LoVo (cell line): ENCODE results near the gene DNAJC5G.
"Not testable (repeated sequence)": the region's sequence is repeated elsewhere in the genome, so short reads cannot be mapped to it uniquely, and the experiment has no call there.

Experiments
- DNase-seq: peaks from one replicate; pipeline ENCODE4 v3.0.0-alpha.2; 2016; ENCODE audit warnings: low spot score

The DNAJC5G gene

DNA sequence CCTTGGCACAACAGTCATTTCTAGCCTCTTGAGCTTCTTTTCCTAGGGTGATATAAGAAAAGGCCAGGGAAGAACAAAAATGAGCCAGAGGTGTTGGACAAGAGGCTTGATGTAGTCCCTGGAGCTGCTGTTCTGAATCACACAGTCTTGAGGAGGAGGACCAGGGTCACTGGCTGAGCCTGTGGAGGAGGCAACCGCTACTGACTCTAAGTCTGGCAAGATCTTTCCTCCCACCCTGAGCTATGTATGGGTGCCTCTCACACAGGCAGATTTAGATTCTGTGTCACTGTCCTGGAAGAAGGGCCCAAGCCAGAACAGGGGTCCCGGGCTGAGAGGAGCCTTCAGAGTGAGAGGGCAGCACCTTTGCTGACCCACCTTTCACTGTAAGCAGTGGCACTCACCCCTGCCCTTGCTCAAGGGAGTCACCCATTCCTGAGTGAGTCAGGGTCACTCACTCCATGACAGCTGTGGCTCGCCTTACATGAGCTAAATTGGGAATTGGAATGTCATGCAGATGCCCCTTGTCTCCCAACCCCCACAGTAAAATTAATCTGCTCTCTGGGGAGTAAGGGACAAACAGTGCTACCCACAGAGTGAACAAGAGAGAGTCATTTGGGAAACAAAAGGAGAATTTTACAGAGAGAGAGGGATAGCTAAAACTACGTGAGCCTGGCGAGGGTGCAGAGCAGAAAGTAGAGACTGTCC is 6.8 kb downstream of the DNAJC5G start, which contains the start of gene TRIM54:
TRIM54 (plus strand) TSS at position 575 of the 705 bp plus-strand sequence. CDS start 303 bp downstream, outside the sequence.
- DNase-seq = no peak

DNA sequence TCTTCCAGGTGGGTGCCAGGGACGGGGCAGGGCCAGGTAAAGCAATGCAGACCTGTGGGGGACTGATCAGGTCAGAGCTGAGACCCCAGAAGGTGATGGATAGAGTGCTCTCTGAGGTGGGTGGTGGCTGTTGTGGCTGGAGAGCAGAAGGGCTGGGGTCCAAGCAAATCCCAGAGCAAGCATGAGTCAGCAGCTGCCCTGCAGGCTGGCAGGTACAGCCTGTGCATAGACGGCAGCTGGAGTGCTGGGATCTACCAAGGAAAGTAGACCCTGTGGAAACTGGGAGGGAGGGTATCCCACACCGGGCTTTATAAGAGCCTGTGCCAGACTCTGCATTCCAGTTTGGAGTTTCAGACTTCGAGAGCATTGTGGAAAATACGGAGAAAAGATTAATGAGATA is 7.7 kb downstream of the DNAJC5G start:
- no peak for DNase-seq

DNA sequence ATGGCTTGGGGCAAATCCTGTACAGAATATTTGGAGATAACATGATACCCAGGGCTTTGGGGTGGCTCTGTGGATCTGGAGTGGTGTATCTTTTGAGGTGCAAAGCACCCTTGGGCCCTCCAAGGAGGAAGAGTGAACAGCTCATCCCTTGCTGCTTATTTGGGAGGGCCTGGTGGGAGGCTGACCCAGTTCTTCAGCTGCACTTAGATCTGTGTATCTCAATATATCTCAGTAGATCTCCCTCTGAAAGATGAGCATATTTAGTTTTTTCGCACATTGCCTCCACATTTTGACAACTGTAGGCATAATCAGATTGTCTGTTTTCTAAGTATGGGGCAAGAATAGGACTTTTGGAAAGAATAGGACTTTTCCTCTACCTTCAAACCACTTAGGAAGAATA is 9.8 kb downstream of the DNAJC5G start:
- DNase-seq = no peak

DNA sequence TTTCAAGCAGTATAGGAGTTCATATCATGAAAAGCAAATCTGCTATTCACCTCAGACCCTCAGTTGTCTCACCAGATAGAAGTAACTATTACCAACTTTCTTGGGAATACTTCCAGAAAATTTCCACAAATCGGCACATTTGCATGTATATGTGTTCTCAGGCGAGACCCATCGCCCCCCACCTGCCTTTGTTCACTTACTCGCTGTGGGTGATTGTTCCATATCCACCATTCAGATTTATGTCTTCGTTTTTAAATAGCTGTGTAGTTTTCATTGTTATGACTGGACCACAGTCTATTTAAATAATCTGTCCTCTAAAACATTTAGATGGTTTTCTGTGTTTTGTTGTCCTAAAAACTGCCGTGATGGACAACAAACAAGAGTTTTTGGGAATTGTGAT is 10.2 kb downstream of the DNAJC5G start:
- DNase-seq = no peak

DNA sequence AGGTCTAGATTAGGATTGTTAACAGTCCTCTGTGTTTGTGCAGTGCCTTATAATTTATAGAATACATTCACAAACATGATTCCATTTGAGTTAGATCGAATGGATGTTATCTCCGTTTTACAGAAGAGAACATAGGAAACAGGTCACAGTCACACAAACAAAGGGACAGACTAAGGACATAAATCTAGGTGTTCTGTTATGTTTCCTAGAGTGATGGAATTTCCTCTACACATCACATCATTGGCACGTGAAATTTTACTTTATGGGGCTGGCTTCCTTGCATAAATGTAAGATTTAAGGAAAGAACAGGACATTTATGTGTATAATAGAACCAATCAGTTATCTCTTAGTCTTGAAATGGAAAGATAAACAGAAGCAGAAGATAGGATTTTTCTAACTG is 13.4 kb downstream of the DNAJC5G start:
- no peak for DNase-seq

DNA sequence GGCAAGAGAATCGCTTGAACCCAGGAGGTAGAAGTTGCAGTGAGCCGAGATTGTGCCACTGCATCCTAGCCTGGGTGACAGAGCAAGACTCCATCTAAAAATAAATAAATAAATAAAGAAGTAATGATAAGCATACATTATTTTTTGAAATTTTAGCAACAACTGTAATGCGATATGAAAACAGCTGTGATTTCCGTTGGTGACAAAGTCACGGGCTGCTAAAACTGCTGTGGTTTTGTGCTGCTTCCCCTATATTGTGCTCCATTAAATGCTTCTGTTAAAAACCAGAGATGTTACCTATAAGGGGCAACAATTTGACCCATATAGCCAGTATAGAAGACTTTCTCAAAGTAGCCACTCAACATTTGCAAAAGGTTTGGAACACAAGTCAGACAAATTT is 15.3 kb downstream of the DNAJC5G start:
- DNase-seq = no peak

DNA sequence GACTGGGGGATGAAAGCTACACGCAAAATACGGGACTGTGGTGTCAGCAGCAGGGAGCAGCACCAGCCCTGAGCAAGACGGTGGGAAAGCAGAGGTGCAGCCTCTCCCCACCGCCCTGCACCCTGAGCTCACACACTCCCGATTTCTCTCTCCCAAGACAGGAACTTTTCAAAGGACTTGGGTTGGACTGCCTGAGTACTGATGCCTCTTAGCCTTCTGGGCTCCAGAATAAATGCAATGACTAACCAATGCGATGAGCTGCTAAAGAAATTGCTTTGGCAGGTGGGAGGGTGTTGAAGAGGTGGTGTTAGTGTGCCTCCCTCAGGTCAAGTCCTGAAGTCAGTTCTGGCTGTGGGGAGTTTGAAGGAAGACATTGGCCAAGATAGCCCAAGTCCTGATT is 16.6 kb downstream of the DNAJC5G start:
- DNase-seq = no peak

DNA sequence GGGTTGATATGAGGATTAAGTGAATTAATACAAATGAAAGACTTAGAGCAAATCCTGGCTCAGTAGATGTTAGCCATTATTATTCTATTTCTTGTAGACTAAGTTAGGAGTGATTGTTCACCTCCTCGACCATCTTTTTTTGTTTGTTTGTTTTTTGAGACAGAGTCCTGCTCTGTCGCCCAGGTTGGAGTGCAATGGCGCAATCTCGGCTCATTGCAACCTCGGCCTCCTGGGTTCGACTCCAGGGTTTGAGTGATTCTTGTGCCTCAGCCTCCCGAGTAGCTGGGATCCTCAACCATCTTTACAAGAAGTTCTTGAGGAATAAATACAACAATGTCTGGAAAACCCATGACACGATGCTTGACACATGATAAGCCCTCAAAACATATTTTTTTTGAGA is 19.7 kb downstream of the DNAJC5G start:
- DNase-seq = no peak

DNA sequence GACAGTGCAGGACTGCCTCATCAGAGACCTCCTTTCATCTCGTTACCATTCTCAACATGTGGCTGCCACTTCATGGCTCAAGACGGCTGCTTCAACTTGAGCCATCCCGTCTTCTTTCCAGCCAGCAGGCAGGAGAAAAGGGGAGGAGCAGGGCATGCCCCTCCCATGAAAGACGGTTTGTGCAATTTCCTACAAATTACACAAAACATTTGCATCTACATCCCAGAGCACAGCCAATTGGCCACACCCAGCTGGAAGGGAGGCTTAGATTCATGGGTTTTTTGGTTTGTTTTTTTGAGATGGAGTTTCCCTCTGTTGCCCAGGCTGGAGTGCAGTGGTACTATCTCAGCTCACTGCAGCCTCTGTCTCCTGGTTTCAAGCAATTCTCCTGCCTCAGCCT is 21.2 kb downstream of the DNAJC5G start:
- DNase-seq = no peak

DNA sequence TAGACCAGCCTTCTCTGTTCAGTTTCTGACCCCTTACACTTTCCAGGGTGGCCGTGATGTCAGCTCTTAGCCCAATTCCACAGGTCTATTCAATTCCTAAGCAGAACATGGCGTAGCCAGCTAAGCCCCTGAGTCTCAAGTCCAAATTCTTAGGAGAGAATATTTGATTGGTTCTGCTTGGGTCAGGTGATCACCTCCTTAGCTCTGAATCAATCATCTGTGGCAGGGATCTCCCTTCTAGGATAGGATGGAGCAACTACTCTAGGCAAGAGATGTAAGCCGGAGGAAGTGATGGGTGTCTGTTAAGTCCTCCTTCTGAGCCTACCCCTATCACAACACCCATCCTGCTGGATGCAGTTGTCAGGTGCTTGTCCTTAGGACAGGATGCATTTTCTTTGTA is 22.0 kb downstream of the DNAJC5G start:
- no peak for DNase-seq

DNA sequence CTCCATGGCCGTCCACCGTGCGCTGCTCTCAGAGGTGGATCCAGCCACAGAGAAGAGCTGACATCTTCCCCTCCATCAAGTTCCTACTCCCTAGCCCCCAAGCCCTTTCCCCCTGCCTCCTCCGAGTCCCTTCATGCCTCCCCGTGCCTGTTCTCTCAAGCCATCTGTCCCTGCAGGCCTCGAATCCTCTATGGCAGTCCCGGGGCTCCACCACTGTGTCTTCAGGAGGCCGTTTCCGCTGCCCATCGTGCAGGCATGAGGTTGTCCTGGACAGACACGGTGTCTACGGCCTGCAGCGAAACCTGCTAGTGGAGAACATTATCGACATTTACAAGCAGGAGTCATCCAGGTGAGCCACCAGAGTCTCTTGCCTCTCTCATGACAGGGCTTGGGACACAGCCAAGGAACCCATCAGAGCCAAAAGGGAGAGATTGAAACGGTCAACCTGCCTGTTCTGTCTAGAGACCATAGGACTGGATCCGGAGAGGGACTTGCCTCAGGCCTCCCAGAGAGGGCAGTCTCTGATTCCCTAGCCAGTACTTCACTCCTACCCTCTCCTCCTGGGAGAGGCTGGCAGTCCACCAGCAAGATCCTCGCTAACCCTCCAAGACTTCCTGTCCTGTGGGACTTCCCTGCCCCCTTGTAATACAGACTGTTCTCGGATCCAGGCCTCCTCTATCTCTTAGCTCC is 23.3 kb downstream of the DNAJC5G start:
- DNase-seq = no peak

DNA sequence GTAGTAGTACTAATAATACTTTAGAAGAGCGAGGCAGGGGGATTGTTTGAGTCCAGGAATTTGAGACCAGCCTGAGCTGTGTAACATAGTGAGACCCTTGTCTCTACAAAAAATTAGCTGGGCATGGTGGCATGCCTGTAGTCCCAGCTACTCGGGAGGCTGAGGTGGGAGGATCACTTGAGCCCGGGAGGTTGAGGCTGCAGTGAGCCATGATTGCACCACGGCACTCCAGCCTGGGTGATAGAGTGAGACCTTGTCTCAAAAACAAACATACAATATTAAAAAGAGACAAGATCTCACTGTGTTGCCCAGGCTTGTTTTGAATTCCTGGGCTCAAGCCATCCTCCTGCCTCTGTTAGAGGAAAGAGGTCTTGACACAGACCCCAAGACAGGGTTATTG is 25.4 kb downstream of the DNAJC5G start:
- DNase-seq = not testable (repeated sequence)

DNA sequence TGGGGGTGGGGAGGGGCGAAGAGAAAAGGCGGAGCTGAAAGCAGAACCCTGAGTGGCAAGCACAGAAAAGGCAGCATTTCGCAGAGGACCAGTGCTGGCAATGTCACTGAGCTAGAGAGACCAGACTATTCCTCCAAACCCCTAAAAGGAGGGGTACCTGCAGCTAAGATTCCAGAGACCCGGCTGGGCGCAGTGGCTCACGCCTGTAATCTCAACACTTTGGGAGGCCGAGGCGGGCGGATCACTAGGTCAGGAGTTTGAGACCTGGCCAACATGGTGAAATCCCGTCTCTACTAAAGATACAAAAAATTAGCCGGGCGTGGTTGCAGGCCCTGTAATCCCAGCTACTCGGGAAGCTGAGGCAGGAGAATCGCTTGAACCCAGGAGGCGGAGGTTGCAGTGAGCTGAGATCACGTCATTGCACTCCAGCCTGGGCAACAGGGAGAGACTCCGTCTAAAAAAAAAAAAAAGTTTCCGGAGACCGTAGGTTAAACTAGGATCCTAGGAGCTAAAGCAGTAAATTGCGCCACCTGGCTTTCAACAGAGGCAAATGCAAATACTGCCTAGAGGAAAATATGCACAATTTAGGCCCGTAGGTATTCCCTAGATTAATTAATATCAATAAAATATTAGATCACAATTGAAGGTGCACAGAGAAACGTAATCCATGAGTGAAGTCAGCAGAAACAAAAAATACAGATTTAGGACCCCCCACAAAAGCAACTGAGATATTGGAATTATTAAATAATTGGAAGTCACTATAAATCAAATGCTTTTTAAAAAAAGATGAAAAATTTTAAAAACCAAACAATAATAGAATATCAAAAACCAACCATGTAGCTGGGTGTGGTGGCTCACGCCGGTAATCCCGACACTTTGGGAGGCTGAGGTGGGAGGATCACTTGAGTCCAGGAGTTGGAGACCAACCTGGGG is 28.1 kb downstream of the DNAJC5G start:
- peak; percentile 82 for DNase-seq

DNA sequence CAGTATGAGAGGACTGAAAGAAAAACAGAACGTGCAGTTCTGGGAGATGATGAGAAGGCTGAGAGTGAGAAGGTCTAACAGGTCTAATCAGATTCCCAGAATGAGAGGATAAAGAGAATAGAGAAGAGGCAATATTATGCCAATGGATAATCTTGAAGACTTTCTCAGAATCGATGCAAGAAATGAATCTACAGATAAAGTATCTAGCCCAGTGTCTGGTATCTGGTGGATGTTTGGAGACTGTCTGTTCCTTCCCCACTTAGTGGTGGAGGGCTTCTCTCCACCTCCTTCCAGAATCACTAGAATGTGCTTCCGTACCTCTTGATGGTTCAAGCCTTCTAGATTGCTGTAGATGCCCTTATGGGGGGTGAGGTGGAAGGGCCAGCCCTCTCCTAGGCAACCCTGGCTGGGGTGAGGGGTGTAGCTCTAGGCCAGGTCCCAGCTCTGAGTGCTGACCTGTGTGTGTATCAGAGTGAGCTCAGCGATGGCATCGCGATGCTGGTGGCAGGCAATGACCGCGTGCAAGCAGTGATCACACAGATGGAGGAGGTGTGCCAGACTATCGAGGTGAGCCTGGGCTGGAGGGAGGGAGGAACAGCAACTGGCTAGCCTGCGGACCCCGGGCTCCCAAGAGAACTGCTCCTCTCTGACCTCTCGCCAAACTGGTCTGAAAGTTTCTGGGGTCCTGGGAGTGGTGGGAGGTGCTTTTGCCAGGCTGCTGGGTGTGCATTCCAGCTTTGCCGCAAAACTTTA is 29.4 kb downstream of the DNAJC5G start:
- DNase-seq = no peak

DNA sequence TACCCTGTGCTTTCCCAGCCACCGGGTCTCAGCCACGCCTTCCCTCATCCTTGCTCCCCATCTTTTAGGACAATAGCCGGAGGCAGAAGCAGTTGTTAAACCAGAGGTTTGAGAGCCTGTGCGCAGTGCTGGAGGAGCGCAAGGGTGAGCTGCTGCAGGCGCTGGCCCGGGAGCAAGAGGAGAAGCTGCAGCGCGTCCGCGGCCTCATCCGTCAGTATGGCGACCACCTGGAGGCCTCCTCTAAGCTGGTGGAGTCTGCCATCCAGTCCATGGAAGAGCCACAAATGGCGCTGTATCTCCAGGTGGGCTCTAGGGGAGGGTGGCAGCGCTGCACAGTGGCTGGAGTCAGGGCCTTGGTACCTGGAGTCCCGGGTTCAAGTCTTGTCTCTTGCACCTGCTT is 30.3 kb downstream of the DNAJC5G start:
- no peak for DNase-seq

DNA sequence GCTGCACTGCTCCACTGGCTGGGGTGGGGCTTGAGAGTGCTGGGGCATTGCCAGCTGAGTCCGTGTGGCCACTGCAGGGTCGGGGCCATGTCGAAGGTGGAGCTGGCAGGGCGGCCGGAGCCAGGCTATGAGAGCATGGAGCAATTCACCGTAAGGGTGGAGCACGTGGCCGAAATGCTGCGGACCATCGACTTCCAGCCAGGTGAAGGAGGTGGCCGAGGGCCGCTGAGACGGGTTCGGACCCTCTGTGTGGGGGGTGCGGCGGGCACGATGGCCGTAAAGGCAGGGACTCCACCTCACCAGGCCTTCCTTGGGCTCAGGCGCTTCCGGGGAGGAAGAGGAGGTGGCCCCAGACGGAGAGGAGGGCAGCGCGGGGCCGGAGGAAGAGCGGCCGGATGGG is 30.9 kb downstream of the DNAJC5G start:
- DNase-seq = no peak

DNA sequence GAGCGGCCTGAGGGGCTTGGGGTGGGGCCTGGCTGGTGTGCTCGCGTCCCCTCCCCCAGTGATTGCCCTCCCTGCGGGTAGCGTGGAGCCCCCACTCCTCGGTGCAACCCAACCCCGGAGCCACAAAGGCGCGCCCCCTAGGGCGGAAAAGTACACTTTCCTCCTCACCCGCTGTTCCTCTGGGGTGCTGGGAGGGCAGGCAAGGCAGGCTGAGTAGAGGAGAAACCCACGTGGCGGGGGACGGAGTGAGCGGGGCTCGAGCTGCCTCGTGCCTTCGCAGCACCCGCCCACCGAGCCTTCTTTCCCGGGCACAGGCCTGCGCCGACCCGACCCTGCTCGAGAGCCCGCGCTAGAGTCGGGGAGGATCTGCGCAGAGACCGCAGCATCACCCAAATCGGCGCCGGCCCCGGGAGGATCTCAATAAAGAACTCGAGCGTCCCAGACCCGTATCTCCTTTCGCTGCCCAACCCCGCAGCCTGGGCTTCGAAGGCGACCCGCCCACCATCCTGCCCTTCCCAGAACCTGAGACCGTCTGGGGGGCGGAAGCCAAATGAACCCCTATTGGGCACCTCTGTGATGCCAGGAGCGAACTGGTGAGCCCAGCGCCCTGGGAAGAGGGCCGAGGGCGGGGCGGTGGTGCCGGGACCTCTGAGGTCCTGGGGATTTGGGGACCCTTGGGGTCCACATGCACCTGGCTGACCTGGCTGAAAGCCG is 31.5 kb downstream of the DNAJC5G start:
- DNase-seq = no peak

DNA sequence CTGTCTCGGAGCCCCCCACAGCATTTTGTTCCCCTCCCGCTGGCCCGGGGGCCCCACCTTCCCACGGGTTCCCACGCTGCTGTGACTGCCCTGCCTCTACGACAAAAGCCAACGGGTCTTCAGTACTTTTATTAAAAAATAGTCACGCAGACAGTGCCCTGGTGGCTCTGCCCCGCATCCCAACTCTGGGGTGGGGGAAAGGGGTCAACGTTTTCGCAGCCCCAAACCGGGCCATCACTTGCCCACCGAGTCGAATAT is 32.0 kb downstream of the DNAJC5G start:
- DNase-seq = no peak

DNA sequence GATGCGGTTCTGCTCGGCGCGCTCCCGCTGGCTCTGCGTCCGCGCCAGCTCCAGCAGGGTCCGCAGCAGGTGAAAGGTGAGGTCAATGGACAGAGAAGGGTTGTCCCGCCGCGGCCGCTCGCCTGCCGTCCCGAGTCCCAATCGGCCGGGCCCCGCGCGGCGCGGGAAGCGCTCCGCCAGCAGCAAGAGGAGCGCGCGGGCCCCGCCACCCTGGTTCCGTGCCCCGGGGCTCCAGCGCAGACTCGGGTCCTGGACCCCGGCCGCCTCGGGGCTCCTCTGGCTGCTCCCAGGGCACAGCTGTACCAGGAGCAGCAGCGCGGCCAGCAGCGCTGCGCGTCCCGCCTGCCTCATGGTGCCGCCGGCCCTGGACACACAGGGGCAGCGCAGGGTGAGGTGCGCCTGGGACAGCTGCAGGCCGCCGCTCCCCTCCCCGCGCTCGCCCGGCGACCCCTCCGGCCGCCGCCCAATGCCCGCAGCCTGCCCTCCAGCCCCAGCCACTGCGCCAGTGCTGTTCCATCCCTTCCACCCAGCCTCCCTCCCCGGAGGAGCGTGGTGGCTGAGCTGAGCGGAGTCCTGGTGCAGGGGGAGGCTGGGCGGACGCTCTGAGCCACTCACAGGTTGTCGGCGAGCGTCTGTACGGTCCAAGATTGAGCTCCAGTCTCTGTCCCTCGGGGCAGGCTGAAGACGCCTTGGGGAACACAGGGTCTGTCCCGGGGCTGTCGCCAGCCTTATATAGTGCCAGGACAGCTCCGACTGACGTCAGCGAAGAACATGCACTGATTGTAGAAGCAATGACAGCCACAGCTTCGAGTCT is 32.5 kb downstream of the DNAJC5G start:
- DNase-seq = no peak

DNA sequence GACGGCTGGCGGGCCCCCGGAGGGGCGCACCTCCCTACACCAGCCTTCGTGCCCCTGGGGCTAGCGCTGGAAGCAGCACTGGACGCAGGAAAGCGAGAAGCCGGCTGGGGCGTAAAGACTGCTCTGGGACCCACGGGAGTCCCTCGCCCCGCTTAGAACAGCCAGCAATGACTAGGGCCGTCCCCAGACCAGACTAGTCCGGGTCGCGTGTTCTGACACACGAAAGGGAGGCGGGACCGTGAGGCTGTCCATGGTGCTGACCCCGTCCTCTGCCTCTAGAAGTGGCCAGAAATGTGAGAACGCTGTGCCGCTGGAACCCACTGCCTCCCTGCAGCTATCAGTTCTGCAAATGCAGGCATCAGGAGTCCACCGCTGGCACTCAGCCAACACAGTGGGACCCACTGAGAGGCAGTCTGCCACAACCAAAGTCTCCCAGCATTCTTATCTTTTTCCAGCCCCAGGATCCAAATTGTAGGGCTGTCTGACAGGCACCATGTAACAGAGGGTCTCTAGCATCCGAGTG is 33.2 kb downstream of the DNAJC5G start, which contains the start of gene UCN:
UCN (minus strand) TSS at position 87 of the 523 bp plus-strand sequence. CDS start 550 bp downstream, outside the sequence.
- DNase-seq = no peak
